Measurements from ENCODE around the gene AQP12B.

AQP12B gene

DNA sequence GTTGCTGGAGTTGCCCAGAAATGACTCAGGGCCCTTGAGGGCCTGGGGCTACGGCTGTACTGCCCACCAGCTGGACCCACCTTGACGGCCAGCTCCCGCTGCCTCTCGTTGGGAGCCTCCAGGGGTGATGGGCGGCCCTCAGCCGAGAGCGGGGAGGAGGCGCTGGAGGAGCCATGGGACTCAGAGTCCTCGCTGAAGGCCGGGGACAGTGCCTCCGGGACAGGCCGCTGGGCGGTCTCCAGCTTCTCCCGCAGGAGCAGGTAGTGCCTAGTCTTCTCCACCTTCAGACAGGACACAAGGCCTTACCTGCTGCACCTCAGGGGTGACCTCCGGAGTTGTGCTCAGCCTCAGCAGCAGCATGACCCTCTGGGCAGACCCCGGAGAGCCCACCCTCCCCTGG lies 39.7 kb upstream of the AQP12B start:
- TF ChIP-seq, protein P1, sequence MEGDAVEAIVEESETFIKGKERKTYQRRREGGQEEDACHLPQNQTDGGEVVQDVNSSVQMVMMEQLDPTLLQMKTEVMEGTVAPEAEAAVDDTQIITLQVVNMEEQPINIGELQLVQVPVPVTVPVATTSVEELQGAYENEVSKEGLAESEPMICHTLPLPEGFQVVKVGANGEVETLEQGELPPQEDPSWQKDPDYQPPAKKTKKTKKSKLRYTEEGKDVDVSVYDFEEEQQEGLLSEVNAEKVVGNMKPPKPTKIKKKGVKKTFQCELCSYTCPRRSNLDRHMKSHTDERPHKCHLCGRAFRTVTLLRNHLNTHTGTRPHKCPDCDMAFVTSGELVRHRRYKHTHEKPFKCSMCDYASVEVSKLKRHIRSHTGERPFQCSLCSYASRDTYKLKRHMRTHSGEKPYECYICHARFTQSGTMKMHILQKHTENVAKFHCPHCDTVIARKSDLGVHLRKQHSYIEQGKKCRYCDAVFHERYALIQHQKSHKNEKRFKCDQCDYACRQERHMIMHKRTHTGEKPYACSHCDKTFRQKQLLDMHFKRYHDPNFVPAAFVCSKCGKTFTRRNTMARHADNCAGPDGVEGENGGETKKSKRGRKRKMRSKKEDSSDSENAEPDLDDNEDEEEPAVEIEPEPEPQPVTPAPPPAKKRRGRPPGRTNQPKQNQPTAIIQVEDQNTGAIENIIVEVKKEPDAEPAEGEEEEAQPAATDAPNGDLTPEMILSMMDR (IDR thresholded peaks at IDR 0.05; ENCODE audit: insufficient read depth, low read depth, low read length, missing control alignments): no peak
- no peak for DNase-seq (ENCODE audit: low read depth)
- H3K4me3 ChIP-seq (ENCODE audit: low read length): no peak overlapping the region

DNA sequence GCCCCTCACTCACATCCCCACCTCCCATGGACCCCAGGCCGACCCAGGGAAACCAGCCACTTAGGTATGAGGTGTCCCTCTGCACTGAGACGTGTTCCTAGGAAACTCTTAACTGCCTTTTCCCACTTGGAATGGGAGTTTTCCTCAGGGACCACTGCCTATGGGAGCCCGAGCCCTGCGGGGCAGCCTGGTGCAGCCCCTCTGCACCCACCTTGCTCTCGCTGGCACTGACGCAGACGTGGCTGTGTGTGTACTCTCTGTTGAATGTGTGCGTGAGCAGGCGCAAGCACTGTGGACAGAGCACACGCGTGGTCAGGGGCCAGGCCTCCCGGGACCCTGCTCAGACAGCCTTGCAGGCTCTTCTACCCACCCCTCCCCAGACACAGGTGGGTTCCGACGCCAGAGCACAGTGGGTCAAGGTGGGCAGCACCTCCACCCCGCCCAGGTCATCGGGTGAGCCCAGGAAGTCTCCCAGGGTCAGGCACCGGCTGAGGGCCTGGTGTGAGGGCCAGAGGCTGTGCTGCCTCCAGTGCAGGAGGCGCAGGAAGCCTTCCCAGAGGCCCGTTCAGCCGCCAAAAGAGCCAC lies 39.0 kb upstream of the AQP12B start:
- no peak for DNase-seq (ENCODE audit: low read depth)
- no peak overlapping the region for H3K4me3 ChIP-seq (ENCODE audit: low read length)
- TF ChIP-seq, protein P1 (IDR thresholded peaks at IDR 0.05; ENCODE audit: insufficient read depth, low read depth, low read length, missing control alignments): no peak

DNA sequence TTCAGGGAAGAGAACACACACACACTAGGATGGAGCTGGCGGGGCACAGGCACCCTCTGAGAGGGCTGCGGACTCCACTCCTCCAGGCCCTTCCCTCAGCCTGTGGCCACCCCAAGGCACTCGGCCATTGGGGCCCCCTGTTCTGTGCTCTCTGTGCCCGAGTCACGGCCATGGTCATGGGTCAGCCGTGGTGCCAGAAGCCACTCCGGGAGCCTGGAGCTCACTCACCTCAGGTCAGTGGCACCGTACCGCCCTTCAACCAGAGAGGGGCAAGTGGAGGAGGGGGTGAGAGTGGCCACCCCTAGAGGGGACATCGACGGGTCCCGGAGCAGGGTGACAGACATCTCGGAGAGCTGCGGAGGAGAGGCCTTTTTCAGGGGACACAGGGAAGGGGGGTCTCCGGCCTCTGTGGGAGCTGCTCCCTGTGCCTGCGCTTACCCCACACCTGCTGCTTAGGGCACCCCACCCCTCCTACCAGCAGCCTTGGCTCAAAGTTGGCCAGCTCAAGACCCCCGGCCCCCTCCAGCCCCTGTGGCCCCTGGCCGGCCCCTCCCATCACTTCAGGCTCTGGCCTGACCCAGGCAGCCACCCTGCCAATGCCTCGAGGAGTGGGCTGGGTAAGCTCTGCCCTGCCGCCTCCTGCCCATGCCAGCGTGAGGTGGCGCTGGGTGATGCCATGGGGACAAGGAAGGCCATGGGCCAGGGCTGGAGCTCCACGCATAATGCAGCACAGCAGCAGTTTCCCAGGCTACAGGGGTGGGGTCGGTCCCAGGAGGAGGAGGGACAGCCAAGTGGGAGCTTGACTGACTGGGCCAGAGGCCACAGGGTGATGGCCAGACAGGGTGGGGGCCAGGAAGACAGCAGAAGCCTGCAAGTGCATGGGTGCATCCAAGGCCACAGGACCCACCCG lies 38.3 kb upstream of the AQP12B start:
- DNase-seq (ENCODE audit: low read depth): no peak
- H3K4me3 ChIP-seq (ENCODE audit: low read length): no peak overlapping the region
- TF ChIP-seq, protein P1 (IDR thresholded peaks at IDR 0.05; ENCODE audit: insufficient read depth, low read depth, low read length, missing control alignments): no peak

DNA sequence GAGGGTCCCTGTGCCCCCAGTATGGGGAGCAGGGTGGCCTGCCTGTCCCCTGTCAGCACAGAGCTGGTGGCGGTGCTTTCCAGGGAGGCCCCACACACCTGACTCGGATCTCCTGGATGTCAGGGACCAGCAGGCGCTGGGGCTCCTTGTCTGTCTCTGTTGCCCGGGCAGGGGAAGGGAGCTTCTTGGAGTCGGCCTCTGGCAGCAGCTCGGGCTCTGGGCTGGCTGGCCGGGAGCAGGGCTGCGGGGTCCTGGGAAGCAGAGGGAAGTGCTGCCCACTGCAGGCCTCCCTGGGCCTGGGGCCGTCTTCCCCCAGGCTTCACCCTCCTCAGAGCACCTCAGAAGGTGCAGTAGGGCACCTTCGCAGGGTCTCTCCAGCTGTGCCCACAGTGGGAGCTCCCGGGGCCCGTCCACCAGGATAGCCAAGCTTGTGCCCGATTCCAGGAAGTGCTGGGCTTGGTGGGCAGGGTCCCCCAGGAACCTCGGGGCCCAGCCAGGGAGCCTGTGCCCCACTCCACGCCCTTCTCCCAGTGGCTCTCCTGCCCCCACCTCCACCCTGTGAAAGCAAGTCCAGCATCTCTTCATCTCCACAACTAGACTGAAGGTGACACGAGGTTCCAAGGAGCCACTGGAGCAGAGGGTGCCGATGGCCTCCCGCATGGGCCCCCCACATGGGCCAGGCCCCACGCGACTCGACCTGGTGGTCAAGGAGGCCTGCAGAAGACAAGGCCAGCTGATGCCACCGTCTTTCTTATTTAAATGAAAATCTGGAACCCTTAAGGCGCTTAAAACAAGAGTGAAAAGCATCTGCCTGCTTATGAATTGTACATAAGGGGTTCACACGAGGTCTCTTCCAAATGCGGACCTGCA lies 37.2 kb upstream of the AQP12B start:
- TF ChIP-seq, protein P1 (IDR thresholded peaks at IDR 0.05; ENCODE audit: insufficient read depth, low read depth, low read length, missing control alignments): no peak
- no peak overlapping the region for H3K4me3 ChIP-seq (ENCODE audit: low read length)
- no peak for DNase-seq (ENCODE audit: low read depth)

DNA sequence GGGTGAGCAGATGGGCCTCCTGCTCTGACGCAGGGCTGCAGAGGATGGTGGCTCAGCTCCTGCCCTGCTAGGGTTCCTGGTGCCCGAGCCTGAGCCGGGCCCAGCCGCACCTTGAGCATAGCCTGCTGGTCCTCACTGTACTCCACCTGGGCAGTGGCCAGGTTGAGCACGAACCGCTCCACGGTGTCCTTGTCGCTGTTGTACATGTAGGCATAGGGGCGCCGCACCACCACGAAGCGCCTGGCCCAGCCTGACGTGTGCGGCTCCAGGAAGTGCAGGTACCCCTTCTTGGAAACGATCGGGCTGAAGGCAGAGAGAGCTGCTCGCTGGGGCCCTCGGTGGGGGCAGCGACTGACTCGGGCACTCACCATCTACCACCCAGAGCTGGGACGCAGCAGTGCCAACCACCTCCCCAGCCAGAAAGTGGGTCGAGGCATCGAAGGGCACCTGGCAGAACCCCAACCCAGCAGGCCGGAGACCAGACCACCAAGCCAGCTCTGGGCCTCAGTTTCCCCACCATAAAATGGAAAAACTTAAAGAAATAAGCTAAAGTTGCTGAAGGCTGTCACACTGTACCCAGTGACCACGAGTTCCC lies 36.3 kb upstream of the AQP12B start:
- DNase-seq (ENCODE audit: low read depth): no peak
- TF ChIP-seq, protein P1 (IDR thresholded peaks at IDR 0.05; ENCODE audit: insufficient read depth, low read depth, low read length, missing control alignments): no peak
- no peak overlapping the region for H3K4me3 ChIP-seq (ENCODE audit: low read length)

DNA sequence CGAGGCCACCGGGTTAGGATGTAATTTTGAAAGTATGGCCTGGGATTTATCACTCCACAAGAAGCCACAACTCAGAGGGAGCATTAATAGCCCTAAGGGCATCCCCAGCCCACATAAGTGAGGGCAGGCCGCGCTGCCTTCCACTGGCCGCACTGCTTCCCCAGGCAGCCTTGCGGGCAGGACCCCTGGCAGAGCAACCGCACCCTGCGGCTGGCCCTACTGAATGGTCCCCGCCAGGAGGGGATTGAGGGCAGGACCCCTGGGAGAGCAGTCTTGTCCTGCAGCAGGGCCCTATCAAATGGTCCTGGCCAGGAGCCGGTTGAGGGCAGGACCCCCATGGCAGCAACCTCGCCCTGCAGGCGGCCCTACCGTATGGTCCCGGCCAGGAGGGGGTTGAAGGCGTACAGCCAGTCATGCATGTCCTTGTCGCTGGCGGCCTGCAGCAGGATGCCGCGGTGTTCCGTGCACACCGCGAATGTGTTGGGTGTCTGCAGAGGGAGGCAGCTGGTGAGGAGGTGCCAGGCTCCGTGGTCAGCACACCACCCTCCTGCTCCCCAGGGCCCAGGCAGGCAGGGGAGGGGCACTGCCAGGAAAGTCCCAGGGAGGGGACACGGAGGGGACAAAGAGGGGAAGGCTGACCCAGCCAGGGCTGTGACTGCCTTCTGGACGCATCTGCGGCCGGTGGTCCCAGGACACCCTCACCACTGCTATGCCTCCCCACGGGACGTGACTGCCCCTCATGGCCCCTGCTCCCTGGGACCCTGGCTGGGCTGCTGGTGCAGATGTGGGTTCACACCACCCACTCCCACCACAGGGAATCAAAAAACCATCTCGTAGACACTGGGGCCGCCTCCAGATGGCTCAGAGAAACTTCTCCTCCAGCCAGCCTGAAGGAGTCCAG lies 35.2 kb upstream of the AQP12B start:
- DNase-seq (ENCODE audit: low read depth): no peak
- no peak overlapping the region for H3K4me3 ChIP-seq (ENCODE audit: low read length)
- TF ChIP-seq, protein P1 (IDR thresholded peaks at IDR 0.05; ENCODE audit: insufficient read depth, low read depth, low read length, missing control alignments): no peak

Data from epithelial cell of esophagus (primary cell).